GM10266 (cell line): ENCODE measurements around the gene HBA2.

Experiments used
- DNase-seq: peaks from one replicate; pipeline ENCODE4 v3.0.0; 2012; ENCODE audit errors: extremely low spot score
- TF ChIP-seq, protein P1 (sequence below): IDR thresholded peaks from 2 replicates; pipeline ENCODE4 v1.5.1; 2012; ENCODE audit warnings: mild to moderate bottlenecking, low read depth; ENCODE audit not compliant: control insufficient read depth, insufficient read depth; ENCODE audit errors: missing control alignments

Gene HBA2

GRCh38 chr16:177394-177822, 4.7 kb downstream of the HBA2 start:
- TF ChIP-seq, protein P1, sequence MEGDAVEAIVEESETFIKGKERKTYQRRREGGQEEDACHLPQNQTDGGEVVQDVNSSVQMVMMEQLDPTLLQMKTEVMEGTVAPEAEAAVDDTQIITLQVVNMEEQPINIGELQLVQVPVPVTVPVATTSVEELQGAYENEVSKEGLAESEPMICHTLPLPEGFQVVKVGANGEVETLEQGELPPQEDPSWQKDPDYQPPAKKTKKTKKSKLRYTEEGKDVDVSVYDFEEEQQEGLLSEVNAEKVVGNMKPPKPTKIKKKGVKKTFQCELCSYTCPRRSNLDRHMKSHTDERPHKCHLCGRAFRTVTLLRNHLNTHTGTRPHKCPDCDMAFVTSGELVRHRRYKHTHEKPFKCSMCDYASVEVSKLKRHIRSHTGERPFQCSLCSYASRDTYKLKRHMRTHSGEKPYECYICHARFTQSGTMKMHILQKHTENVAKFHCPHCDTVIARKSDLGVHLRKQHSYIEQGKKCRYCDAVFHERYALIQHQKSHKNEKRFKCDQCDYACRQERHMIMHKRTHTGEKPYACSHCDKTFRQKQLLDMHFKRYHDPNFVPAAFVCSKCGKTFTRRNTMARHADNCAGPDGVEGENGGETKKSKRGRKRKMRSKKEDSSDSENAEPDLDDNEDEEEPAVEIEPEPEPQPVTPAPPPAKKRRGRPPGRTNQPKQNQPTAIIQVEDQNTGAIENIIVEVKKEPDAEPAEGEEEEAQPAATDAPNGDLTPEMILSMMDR, result no peak
- DNase-seq, result no peak

DNA sequence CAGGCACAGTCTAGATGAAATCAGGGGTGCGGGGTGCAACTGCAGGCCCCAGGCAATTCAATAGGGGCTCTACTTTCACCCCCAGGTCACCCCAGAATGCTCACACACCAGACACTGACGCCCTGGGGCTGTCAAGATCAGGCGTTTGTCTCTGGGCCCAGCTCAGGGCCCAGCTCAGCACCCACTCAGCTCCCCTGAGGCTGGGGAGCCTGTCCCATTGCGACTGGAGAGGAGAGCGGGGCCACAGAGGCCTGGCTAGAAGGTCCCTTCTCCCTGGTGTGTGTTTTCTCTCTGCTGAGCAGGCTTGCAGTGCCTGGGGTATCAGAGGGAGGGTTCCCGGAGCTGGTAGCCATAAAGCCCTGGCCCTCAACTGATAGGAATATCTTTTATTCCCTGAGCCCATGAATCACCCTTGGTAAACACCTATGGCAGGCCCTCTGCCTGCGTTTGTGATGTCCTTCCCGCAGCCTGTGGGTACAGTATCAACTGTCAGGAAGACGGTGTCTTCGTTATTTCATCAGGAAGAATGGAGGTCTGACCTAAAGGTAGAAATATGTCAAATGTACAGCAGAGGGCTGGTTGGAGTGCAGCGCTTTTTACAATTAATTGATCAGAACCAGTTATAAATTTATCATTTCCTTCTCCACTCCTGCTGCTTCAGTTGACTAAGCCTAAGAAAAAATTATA, 5.4 kb downstream of the HBA2 start:
- TF ChIP-seq, protein P1, result no peak

DNA sequence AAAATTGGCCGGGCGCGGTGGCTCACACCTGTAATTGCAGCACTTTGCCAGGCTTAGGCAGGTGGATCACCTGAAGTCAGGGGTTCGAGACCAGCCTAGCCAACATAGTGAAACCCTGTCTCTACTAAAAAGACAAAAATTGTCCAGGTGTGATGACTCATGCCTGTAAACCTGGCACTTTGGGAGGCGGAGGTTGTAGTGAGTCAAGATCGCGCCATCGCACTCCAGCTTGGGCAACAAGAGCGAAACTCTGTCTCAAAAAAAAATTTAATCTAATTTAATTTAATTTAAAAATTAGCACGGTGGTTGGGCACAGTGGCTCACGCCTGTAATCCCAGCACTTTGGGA, 6.0 kb downstream of the HBA2 start:
- DNase-seq, result no peak
- TF ChIP-seq, protein P1, result no peak

More for the DNA sequence above, 5.4 kb downstream of the HBA2 start:
- no peak for DNase-seq

DNA sequence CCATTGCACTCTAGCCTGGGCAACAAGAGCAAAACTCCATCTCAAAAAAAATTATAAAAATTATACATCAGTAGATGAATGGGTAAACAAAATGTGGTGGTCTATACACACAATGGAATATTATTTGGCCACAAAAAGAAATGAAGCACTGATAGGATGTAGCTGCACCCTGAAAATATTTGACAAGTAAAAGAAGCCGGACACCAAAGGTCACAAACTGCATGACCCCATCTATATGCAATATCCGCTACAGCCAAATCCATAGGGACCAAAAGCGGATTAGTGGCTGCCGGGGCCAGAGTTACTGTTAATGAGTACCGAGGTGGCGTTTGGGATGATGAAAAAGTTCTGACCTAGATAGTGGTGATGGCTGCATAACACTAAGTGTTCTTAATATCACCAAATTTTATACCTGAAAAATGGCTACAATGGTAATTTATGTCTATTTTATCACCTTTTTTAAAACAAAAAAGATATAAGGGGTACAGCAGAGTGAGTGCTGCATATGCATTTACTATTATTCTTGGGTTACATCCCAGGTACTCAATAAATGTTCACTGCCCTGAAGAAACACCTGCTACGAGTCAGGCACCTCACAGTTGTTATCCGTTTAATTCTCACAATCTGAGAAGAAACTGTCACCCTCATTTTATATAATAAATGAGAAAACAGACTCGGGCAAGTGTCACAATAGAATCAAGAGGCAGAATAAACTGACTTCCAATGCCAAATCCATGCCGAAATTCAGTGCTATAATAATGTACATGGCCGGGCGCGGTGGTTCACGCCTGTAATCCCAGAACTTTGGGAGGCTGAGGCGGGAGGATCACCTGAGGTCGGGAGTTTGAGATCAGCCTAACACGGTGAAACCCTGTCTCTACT, 6.8 kb downstream of the HBA2 start:
- no peak for DNase-seq
- TF ChIP-seq, protein P1, result no peak

DNA sequence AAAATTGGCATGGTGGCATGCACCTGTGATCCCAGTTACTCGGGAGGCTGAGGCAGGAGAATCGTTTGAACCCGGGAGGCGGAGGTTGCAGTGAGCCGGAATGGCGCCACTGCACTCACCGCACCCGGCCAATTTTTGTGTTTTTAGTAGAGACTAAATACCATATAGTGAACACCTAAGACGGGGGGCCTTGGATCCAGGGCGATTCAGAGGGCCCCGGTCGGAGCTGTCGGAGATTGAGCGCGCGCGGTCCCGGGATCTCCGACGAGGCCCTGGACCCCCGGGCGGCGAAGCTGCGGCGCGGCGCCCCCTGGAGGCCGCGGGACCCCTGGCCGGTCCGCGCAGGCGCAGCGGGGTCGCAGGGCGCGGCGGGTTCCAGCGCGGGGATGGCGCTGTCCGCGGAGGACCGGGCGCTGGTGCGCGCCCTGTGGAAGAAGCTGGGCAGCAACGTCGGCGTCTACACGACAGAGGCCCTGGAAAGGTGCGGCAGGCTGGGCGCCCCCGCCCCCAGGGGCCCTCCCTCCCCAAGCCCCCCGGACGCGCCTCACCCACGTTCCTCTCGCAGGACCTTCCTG, 7.5 kb downstream of the HBA2 start, which contains the start of gene HBQ1:
TSS of gene HBQ1 (plus strand) at position 359 of the 575 bp plus-strand sequence. CDS start at position 387, 28 bp downstream.
- TF ChIP-seq, protein P1, result peak; percentile 70
- DNase-seq, result peak; percentile 89

- DNase-seq, result peak; percentile 96
- TF ChIP-seq, protein P1, result peak; percentile 22
Measured at GRCh38 chr16:180681-181564, 8.2 kb downstream of the HBA2 start.
